GF-D8 (cell line): ENCODE results near the gene IER2.
A peak's percentile ranks its signal among the peaks of the same experiment; 100 is the strongest.

Experiments
- DNase-seq: peaks from one replicate; lab custom pipeline; 2025; lab: John Stamatoyannopoulos, UW

The IER2 gene

DNA sequence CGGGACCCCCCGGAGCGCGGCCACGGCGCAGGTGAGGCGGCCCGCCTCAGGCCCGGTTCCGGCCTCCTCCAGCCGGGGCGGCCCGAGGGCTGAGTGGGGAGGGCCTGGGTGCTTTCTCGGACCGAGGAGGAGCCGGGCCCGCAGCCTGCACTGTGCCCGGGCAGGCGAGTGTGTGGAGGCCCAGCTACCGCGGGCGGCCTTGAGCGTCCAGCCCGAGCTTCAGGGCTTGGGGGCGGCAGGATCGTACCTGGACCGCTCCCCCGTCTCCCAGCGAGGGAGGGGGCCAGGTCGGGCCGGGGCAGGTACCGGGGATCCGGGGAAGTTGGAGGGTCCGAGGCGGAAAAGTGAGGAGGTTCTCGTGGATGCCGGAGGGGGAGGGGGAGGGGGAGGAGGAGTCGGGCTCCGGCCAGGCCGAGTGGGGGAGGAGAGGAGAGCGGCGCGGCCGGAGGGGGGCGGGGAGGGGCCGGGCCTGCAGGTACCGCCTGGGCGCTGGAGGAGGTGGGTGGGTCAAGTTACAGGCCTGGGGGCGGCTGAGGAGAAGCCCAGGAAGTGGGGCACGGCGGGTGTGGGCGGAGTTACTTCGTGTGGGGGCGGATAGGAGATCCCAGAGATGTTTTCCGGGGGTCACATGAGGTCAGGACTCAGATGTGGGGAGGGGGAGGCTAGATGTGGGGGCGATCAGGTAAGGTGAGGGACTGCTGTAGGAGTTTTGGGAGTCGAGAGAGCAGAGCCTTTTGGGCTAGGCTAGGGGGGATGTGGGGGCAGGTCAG is 31.6 kb upstream of the IER2 start:
- DNase-seq: peak; percentile 29

- no peak for DNase-seq
Measured at GRCh38 chr19:13119627-13120026, 30.6 kb upstream of the IER2 start.

DNA sequence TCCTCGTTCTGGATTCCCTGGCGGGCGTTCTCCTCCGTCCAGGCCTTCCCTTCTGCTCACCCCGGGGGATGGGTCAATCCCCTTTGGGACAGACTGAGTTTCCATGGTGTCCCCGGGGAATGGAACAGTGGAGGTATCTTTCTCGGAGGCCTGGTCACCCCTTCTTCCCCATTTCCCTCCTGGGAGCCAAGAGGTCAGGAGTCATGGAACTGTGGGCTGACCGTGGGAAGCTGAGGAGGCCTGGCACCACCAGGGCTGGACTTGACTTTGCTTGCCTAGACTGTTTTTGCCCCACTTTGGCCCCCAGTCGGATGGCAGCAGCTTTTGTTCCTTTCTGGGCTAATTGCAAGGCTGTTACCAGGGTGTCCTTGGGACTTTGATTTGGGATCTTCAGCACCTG is 30.2 kb upstream of the IER2 start:
- DNase-seq: no peak

DNA sequence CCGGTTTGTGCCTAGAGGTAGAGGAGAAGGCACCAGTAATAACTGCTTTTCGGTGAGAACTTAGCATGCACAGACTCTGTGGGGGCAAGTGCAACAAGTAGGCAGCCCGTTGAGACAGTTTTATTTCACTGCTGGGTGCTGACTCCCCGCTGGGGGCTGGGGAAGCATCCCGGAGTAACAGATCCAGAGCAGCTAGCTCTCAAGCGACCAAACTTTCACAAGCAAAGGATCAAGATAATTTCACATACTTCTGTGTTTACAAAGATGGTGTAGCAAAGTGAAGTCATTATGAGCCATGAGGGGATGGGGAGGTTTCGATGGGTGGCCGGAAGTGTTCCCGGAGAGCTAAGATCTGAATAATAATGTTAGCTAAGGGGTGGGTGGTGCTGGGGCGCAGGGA is 29.4 kb upstream of the IER2 start:
- DNase-seq: no peak

GRCh38 chr19:13121551-13122274 is 28.5 kb upstream of the IER2 start:
- DNase-seq: no peak

- no peak for DNase-seq
Measured at GRCh38 chr19:13122275-13122878, 27.8 kb upstream of the IER2 start.

DNA sequence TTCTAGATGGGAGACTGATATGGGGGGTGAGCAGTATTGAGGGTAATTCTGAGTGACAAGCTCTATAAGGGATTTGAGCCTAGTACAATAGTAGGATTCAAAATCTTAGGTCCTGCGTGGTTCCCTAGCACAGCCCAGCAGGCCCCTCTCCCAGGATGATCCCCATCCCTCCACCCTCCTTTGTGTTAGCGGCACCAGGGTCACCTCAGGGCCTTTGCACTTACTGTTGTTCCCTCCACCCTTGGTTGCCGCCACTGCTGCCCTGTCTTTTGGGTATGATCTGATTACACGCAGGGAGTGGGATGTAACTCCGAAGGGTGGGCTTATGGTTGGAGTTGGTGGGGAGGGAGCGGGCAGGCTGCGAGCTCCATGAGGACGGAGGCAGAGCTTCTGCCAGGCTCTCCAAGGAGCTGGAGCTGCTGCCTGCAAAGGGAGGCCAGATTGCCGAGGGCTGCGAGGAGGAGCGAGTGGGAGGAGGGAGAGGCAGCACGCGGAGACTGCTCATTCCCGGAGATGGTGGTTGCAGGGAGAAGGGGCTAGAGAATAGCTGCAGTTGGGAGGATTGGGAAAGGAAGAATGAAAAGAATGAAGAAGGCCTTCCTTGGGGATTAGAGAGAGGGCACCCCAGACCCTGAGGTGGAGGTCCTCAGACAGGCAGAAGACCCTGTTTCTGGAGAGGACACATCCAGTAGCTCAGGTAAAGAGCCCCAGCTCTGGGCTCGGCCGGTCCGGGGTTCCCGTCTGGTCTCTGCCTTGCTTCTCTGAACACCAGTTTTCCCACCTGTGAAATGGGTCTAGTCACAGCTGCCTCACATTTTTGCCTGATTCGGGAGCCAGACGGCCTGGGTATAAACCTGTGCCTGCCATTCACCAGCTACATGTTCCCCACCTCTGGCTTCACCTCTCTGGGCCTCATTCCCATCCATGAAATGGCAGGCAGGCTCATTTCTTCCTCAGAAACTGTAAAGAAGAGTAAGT is 26.9 kb upstream of the IER2 start:
- no peak for DNase-seq

DNA sequence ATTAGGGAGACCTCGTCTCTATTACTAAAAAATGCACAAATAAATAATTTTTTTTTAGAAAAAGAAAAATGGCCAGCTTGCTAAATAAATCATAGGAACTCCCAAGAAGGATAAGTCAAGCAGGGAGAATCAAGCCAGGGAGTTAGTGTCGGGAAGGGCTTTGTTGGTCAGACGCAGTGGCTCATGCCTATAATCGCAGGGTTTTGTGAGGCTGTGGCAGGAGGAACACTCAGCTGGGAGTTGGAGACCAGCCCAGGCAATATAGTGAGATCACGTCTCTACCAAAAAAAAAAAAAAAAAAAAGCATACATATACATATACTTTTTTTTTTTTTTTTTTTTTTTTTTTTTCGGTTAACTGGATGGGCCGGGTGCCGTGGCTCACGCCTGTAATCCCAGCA is 23.2 kb upstream of the IER2 start:
- no peak for DNase-seq

GRCh38 chr19:13127811-13128575 is 22.2 kb upstream of the IER2 start:
- DNase-seq: no peak

- DNase-seq: no peak
Measured at GRCh38 chr19:13128583-13128982, 21.6 kb upstream of the IER2 start.

- no peak for DNase-seq
Measured at GRCh38 chr19:13129384-13129783, 20.8 kb upstream of the IER2 start.

- no peak for DNase-seq
Measured at GRCh38 chr19:13130886-13131490, 19.2 kb upstream of the IER2 start.

DNA sequence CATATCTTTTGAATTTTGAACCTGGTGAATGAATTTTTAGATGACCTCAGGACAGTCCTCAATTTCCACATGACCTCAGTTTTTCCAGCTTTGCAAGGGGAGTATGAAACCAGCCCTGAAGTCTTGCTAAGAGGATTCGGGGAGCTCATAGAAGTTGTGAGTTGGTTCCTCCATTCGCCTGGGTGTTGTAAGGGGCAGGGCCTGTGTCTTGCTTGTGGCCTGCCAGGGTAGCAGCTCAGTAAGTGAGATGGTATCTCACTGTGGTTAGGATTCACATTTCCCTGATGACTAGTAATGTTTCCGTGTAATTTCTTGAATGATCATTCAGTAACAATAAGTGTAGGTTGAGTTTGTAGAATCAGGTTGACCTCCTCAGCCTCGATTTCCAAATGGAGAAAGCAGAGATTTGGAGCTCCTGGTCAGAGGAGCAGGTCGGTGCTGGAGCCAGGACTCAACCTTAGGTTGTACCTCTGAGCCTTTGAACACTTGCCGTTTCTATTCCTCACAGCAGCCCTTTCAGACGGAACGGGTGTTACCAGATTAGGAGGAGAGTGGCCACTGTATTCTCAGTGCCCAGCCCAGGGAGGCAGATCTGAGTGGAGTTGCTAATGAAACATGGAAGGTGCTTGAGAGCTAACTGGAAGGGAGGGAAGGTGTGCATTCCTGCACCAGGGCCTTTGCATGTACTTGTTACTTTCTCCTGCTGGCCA is 17.6 kb upstream of the IER2 start:
- DNase-seq: peak; percentile 88

DNA sequence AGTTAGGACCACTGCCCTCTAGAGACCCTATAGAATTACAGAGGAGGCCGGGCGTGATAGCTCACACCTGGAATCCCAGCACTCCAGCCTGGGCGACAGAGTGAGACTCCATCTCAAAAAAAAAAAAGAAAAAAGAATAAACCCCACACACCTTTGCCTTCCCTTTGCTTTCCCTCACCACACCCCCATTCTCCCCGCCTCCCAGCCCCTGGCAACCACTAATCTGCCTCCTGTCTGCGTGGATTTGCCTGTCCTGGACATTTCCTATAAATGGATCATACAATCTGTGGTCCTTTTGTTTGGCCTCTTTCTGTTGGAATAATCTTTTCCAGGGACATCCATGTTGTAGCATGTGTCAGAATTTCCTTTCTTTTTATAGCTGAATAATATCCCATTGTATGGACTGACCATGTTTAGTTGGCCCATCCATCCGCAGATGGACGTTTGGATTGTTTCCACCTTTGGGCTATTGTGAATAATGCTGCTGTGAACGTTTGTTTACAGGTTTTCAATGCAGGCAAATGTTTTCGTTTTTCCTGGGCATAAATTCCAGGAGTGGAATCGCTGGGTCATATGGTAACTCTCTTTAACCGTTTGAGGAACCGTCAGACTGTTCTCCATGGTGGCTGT is 16.9 kb upstream of the IER2 start:
- no peak for DNase-seq

- DNase-seq: no peak
Measured at GRCh38 chr19:13134626-13135025, 15.6 kb upstream of the IER2 start.

- DNase-seq: no peak
Measured at GRCh38 chr19:13135068-13136062, 14.8 kb upstream of the IER2 start.

DNA sequence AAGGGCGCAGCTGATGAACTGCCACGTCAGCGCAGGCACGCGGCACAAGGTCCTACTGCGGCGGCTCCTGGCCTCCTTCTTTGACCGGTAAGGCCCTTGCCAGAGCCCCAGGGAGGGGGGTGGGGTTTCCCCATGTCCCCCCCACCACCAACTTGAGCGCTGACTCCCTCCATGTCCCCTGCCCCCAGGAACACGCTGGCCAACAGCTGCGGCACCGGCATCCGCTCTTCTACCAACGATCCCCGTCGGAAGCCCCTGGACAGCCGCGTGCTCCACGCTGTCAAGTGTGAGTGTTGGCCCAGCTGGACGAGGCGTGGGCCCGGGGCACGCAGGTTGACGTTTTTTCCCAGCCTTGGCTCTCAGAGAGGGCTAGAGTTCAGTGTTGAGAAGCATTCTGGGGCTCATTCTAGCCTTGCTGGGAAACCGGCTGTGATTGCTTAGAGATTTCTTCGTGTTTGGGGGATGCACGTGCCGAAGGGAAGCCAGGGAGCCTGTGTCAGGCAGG is 12.9 kb upstream of the IER2 start:
- DNase-seq: no peak
